Activated CD8-positive, alpha-beta memory T cell treated with anti-CD3 and anti-CD28 coated beads, Interleukin-2, amount 10 ng/mL, durations not matched to agents 7 days and 5 days (primary cell): ENCODE data around the gene GCK. TPM values are rescaled to one million over a fixed set of nuclear protein-coding genes. Genes with fewer than 3 reads are reported as not detected.
A peak's percentile ranks its signal among the peaks of the same experiment; 100 is the strongest.

Experiments used
- ATAC-seq: fragments of 150-1000 bp; cut with Tn5 transposase; one replicate; pipeline ENCODE4 v1.10.0; 2021; ENCODE audit warnings: moderate library complexity
- CTCF ChIA-PET: fragments of 350-600 bp; sonication (Branson Sonifier 250); formaldehyde crosslinking; loops from one replicate; lab custom pipeline; 2021; ENCODE audit warnings: antibody characterized with exemption; lab: Charles Lee
- DNase-seq: peaks from one replicate; pipeline ENCODE4 v3.0.0-alpha.2; 2020
- H3K27ac Mint-ChIP-seq: one replicate; pipeline ENCODE4 v1.8.0; 2021; ENCODE audit warnings: mild to moderate bottlenecking, mixed read lengths
- H3K27me3 Mint-ChIP-seq: one replicate; pipeline ENCODE4 v1.8.0; 2021; ENCODE audit warnings: mixed read lengths
- H3K36me3 Mint-ChIP-seq: one replicate; pipeline ENCODE4 v1.8.0; 2021; ENCODE audit warnings: mild to moderate bottlenecking, mixed read lengths
- H3K4me1 Mint-ChIP-seq: one replicate; pipeline ENCODE4 v1.8.0; 2021; ENCODE audit warnings: mixed read lengths
- H3K4me3 Mint-ChIP-seq: one replicate; pipeline ENCODE4 v1.8.0; 2021; ENCODE audit warnings: mild to moderate bottlenecking, moderate library complexity, mixed read lengths
- H3K9me3 Mint-ChIP-seq: one replicate; pipeline ENCODE4 v1.8.0; 2022; ENCODE audit warnings: low read depth, mixed read lengths
- total RNA-seq, 2 experiments: library from RNA; stranded (reverse); gene quantifications; one replicate each; pipeline ENCODE4 v1.2.3, GENCODE V29; 2021

Gene GCK
- total RNA-seq, 2 experiments from 2014 or later, result 0.23 TPM; not detected in 1

- no peaks in the 10 kb centered on the region for H3K36me3 Mint-ChIP-seq
- CTCF ChIA-PET, result no interaction called here
- peak overlapping the region; percentile 42 for H3K4me3 Mint-ChIP-seq
- H3K4me1 Mint-ChIP-seq, result peaks cover 4% of the 10 kb centered on the region
- peaks cover 29% of the 10 kb centered on the region for H3K27me3 Mint-ChIP-seq
- ATAC-seq (peak; percentile 9), DNase-seq (no peak)
- H3K27ac Mint-ChIP-seq, result no peak overlapping the region
- no peaks in the 10 kb centered on the region for H3K9me3 Mint-ChIP-seq
These were observed 84.1 kb downstream of the GCK start for GRCh38 chr7:44104860-44105771.

GRCh38 chr7:44103923-44104859 lies 85.0 kb downstream of the GCK start, which contains the start of gene AEBP1:
TSS of gene AEBP1 (plus strand) at chr7:44104345. CDS start at chr7:44104666, 321 bp downstream.
- Mint-ChIP-seq H3K27me3 (peaks cover 29% of the 10 kb centered on the region), H3K27ac (no peak within 1 kb of the TSS), H3K36me3 (no peaks in the 10 kb centered on the region), H3K4me3 (peak within 1 kb of the TSS; percentile 42), H3K9me3 (no peaks in the 10 kb centered on the region), H3K4me1 (peaks cover 4% of the 10 kb centered on the region)
- CTCF ChIA-PET, result no interaction called here
- DNase-seq (no peak), ATAC-seq (peak; percentile 65)

- peaks cover 29% of the 10 kb centered on the region for H3K27me3 Mint-ChIP-seq
- H3K27ac Mint-ChIP-seq, result no peak overlapping the region
- CTCF ChIA-PET, result no interaction called here
These were observed 85.7 kb downstream of the GCK start for GRCh38 chr7:44103566-44103922.

GRCh38 chr7:44102846-44103565 lies 86.2 kb downstream of the GCK start:
- Mint-ChIP-seq H3K27me3 (peaks cover 29% of the 10 kb centered on the region), H3K4me3 (no peak overlapping the region), H3K4me1 (peaks cover 10% of the 10 kb centered on the region), H3K9me3 (no peaks in the 10 kb centered on the region), H3K27ac (no peak overlapping the region), H3K36me3 (no peaks in the 10 kb centered on the region)
- CTCF ChIA-PET, result no interaction called here
- no peak for ATAC-seq
- no peak for DNase-seq

More at GRCh38 chr7:44103566-44103922, 85.7 kb downstream of the GCK start:
- Mint-ChIP-seq H3K4me3 (no peak overlapping the region), H3K4me1 (peaks cover 6% of the 10 kb centered on the region), H3K36me3 (no peaks in the 10 kb centered on the region), H3K9me3 (no peaks in the 10 kb centered on the region)
- no peak for ATAC-seq
- no peak for DNase-seq

GRCh38 chr7:44101966-44102845 lies 87.0 kb downstream of the GCK start:
- Mint-ChIP-seq H3K27me3 (peaks cover 29% of the 10 kb centered on the region), H3K27ac (no peak overlapping the region), H3K9me3 (no peaks in the 10 kb centered on the region), H3K4me3 (no peak overlapping the region), H3K36me3 (no peaks in the 10 kb centered on the region), H3K4me1 (peaks cover 18% of the 10 kb centered on the region)
- CTCF ChIA-PET, result interaction anchor here (0.7 kb wide), 1 partner anchor 524 kb away, joined by 3 read pairs; no protein-coding TSS in a partner anchor
- DNase-seq (no peak), ATAC-seq (no peak)

GRCh38 chr7:44101303-44101965 lies 87.8 kb downstream of the GCK start:
- Mint-ChIP-seq H3K9me3 (no peaks in the 10 kb centered on the region), H3K36me3 (no peaks in the 10 kb centered on the region), H3K4me3 (no peak overlapping the region), H3K27me3 (peaks cover 29% of the 10 kb centered on the region), H3K27ac (no peak overlapping the region), H3K4me1 (peaks cover 26% of the 10 kb centered on the region)
- CTCF ChIA-PET, result interaction anchor here (0.7 kb wide), 1 partner anchor 523 kb away, joined by 3 read pairs; no protein-coding TSS in a partner anchor
- no peak for DNase-seq
- ATAC-seq, result no peak

GRCh38 chr7:44100458-44101302 lies 88.6 kb downstream of the GCK start:
- CTCF ChIA-PET, result no interaction called here
- ATAC-seq (no peak), DNase-seq (no peak)
- peaks cover 28% of the 10 kb centered on the region for H3K4me1 Mint-ChIP-seq
- no peak overlapping the region for H3K4me3 Mint-ChIP-seq
- peaks cover 25% of the 10 kb centered on the region for H3K27me3 Mint-ChIP-seq
- H3K36me3 Mint-ChIP-seq, result no peaks in the 10 kb centered on the region
- H3K27ac Mint-ChIP-seq, result no peak overlapping the region
- H3K9me3 Mint-ChIP-seq, result no peaks in the 10 kb centered on the region

- DNase-seq (no peak), ATAC-seq (no peak)
- Mint-ChIP-seq H3K27me3 (peaks cover 16% of the 10 kb centered on the region), H3K9me3 (no peaks in the 10 kb centered on the region), H3K4me1 (peaks cover 24% of the 10 kb centered on the region), H3K4me3 (no peak overlapping the region), H3K27ac (no peak overlapping the region), H3K36me3 (no peaks in the 10 kb centered on the region)
- CTCF ChIA-PET, result interaction anchor here (0.7 to 3.4 kb wide), 2 partner anchors 14 to 449 kb away, joined by 3 to 14 read pairs; no protein-coding TSS in a partner anchor
These were observed 89.6 kb downstream of the GCK start for GRCh38 chr7:44099669-44100068.

- no peak for ATAC-seq
- CTCF ChIA-PET, result interaction anchor here (0.6 to 3.4 kb wide), 9 partner anchors 9 to 450 kb away, joined by 3 to 14 read pairs (median 3); partner anchors contain the start of gene YKT6
- Mint-ChIP-seq H3K9me3 (no peaks in the 10 kb centered on the region), H3K27me3 (peaks cover 13% of the 10 kb centered on the region), H3K4me1 (peaks cover 24% of the 10 kb centered on the region), H3K27ac (no peak overlapping the region), H3K4me3 (no peak overlapping the region), H3K36me3 (no peaks in the 10 kb centered on the region)
- no peak for DNase-seq
These were observed 90.9 kb downstream of the GCK start for GRCh38 chr7:44098092-44099068.
